NB4 (cell line): ENCODE results near the gene CDC14A.

Source experiments
- MYC ChIP-seq: IDR thresholded peaks from 2 replicates; pipeline ENCODE4 v1.6.1; 2011; ENCODE audit warnings: low read depth, low read length
- POLR2A ChIP-seq: IDR thresholded peaks from 2 replicates; pipeline ENCODE4 v1.6.1; 2011; ENCODE audit warnings: mild to moderate bottlenecking; ENCODE audit not compliant: insufficient read length; ENCODE audit errors: extremely low read depth
- TF ChIP-seq, protein P1 (sequence below): IDR thresholded peaks from one replicate; pipeline ENCODE4 v1.5.1; 2012; ENCODE audit warnings: low read depth, low read length
- TF ChIP-seq, protein P2 (sequence below): IDR thresholded peaks from 2 replicates; pipeline ENCODE4 v1.6.1; 2011; ENCODE audit warnings: low read depth, low read length

DNA sequence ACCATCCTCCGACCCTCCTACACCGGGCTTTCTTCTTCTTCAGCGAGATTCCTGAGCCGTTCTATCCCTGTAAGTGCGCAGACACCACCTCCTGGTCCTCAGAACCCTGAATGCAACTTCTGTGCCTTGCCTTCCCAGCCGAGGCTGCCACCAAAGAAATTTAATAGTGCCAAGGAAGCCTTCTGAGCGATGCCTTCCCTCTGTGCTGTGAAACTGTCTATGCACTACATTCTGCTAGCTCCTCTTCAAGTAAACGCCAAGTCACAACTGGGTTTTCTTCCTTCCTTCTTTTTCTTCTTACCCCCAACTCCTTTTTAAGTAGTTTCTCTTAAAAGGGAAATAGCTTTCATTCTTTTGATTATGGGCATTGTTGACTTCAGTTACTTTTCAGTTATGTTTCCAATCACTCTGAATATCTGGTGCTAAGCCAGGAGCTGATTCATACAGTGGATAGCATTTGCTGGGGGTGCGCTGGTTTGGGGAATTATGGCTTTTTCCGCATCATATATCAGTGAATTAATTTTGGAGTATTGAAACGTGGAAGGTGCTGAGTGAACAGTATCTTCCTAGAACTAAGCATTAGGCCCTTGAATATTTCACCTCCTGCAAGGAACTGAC, 147.0 kb downstream of the CDC14A start:
- TF ChIP-seq, protein P1, sequence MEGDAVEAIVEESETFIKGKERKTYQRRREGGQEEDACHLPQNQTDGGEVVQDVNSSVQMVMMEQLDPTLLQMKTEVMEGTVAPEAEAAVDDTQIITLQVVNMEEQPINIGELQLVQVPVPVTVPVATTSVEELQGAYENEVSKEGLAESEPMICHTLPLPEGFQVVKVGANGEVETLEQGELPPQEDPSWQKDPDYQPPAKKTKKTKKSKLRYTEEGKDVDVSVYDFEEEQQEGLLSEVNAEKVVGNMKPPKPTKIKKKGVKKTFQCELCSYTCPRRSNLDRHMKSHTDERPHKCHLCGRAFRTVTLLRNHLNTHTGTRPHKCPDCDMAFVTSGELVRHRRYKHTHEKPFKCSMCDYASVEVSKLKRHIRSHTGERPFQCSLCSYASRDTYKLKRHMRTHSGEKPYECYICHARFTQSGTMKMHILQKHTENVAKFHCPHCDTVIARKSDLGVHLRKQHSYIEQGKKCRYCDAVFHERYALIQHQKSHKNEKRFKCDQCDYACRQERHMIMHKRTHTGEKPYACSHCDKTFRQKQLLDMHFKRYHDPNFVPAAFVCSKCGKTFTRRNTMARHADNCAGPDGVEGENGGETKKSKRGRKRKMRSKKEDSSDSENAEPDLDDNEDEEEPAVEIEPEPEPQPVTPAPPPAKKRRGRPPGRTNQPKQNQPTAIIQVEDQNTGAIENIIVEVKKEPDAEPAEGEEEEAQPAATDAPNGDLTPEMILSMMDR = no peak
- TF ChIP-seq POLR2A = no peak
- TF ChIP-seq, protein P2, sequence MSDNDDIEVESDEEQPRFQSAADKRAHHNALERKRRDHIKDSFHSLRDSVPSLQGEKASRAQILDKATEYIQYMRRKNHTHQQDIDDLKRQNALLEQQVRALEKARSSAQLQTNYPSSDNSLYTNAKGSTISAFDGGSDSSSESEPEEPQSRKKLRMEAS = no peak
- no peak for TF ChIP-seq MYC
